VCaP (cell line): ENCODE data around the gene ICAM1.

Experiments used
- H3K27ac ChIP-seq: fragments of 450-650 bp; 2 replicates; pipeline ENCODE4 v1.5.1; 2017
- CTCF ChIP-seq: fragments of 450-650 bp; conservative IDR thresholded peaks from 2 replicates; pipeline ENCODE4 v1.5.1; 2017; ENCODE audit warnings: mild to moderate bottlenecking, moderate library complexity

The ICAM1 gene

GRCh38 chr19:10246511-10246910, 24.4 kb upstream of the ICAM1 start:
- H3K27ac ChIP-seq: no peak overlapping the region
- no peak for TF ChIP-seq CTCF

- H3K27ac ChIP-seq: peak within 1 kb of the TSS; percentile 70
- TF ChIP-seq CTCF: no peak
These were observed 18.9 kb upstream of the ICAM1 start, which contains the start of gene MRPL4 for GRCh38 chr19:10251792-10252694. Gene MRPL4 (plus strand): TSS chr19:10252214. CDS start chr19:10252254, 40 bp downstream.

- H3K27ac ChIP-seq: peak overlapping the region; percentile 70
- no peak for TF ChIP-seq CTCF
These were observed 18.2 kb upstream of the ICAM1 start for GRCh38 chr19:10252707-10253106.

- TF ChIP-seq CTCF: no peak
- H3K27ac ChIP-seq: no peak overlapping the region
These were observed 16.7 kb upstream of the ICAM1 start for GRCh38 chr19:10254244-10254643.

- no peak overlapping the region for H3K27ac ChIP-seq
- no peak for TF ChIP-seq CTCF
These were observed 15.6 kb upstream of the ICAM1 start for GRCh38 chr19:10255358-10255757.

GRCh38 chr19:10256551-10256950, 14.4 kb upstream of the ICAM1 start:
- TF ChIP-seq CTCF: no peak
- H3K27ac ChIP-seq: no peak overlapping the region

GRCh38 chr19:10256970-10257615, 13.8 kb upstream of the ICAM1 start:
- no peak for TF ChIP-seq CTCF
- H3K27ac ChIP-seq: no peak overlapping the region
